GM18858 (cell line): ENCODE results near the gene SIK2.
"Not testable (repeated sequence)": the region's sequence is repeated elsewhere in the genome, so short reads cannot be mapped to it uniquely, and the experiment has no call there.

Experiments
- ATAC-seq: cut with Tn5 transposase; IDR thresholded peaks from one replicate; pipeline ENCODE4 v1.9.1; 2021; ENCODE audit not compliant: unreplicated experiment

SIK2 gene

DNA sequence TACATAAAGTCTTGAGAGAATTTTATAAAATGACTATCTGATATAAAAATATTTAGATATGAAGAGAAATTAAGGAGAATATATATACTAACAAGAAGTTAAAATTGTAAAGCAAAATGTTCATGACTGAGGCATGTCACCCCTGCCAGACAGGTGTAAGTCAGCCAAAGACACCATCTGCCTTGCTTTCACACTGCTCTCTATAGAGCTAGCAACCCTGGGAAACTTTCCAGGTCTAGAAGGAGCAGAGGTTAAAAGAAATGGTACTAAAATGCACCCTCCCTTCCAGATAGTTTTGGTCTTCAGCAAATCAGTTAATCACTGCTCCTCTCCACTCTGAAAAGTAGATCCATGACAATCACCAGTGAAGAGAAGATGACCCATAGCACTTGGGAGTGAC lies 147.4 kb downstream of the SIK2 start:
- no peak for ATAC-seq

GRCh38 chr11:111756097-111756496 lies 153.8 kb downstream of the SIK2 start:
- ATAC-seq = no peak

DNA sequence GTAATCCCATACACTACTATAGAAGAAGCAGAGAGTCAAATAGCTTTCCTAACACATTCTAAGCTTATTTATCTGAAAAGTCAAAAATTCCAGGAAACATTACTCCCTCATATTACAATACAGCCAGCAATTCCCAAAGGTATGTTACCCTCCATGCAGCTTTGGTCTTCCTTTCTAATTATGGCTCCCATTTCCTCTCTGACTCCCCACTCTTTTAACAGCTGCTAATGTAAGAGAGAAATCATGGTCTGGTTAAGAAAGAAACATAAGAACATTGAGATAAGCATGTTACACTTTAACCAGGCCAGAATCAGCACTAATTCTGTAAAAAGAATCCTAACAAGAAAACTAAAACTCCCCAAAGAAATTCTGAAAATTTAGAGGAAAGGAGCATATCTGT lies 157.1 kb downstream of the SIK2 start:
- ATAC-seq = no peak

DNA sequence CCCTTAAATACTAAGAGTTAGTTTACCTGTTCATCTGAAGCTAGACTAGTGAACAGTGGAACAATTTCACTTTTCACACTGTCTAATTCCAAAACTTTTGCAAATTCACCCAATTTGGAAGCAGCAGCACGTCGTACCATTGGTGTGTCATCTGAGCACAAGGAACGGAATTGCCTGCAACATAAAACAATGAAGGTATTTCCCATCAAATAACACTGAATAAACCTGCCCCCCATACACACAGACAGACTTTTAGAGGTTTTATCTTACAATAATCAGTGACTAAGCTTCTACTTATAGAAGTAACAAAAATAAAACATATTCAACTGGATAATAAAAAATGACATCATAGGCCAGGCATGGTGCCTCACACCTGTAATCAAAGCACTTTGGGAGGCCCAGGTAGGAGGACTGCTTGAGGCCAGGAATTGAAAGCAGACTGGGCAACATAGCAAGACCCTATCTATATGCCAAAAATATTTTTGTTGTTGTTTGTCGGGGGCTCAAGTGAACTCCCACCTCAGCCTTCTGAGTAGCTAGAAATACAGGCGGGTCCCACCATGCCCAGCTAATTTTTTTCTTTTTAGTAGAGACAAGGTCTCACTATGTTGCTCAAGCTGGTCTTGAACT lies 157.6 kb downstream of the SIK2 start:
- no peak for ATAC-seq

- ATAC-seq = no peak
Observed at GRCh38 chr11:111761036-111761435, 158.8 kb downstream of the SIK2 start.

- no peak for ATAC-seq
Observed at GRCh38 chr11:111762526-111762925, 160.3 kb downstream of the SIK2 start.

DNA sequence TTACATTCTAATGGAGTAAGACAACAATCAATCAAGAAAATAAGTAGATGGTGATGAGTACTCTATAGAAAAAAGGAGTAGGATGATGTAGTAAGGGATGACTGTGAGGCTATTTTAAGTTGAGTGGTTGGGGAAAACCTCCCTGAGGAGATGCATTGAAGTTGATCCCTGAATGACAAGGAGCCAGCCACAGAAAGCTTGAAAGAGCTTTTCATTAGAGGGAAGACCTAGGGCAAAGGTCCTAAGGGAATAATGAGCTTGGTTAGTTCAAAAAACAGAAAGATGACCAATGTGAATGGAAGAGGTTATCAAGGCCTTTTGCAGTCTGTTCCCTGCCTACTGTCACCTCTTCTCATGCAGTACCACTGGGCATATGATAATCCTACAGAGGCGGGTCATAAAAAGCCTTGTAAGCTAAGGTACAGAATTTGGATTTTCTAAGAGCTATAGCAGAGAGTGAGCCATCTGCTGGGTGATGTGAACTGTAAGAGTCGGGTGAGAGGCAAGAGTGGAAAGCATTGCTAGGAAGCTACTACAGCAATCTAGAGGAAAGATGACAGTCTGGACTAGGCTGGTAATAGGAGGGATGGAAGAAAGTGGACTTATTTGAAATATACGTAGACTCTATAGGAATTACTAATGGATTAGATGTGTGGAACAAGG lies 160.9 kb downstream of the SIK2 start:
- no peak for ATAC-seq

DNA sequence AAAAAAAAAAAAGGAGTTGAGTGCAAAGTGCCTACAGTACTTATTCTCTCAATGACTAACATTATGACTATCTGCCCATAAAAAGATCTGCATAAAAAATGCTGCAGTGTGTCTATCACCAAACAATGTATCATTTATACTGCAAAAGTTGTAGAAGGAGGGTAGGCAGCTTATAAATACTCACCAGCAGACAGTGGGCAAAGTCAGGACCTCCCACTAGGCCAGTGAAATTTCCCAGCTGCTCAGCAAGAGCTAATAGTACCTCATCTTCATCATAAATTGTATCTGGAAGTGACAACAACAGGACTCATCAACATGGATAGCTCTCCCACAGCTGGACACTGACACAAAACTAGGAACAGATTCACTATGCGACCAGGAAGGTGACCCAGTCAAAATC lies 162.4 kb downstream of the SIK2 start:
- ATAC-seq = no peak

- ATAC-seq = no peak
Observed at GRCh38 chr11:111765320-111765983, 163.2 kb downstream of the SIK2 start.

- no peak for ATAC-seq
Observed at GRCh38 chr11:111765984-111766833, 164.0 kb downstream of the SIK2 start, which contains the start of gene PPP2R1B. TSS of gene PPP2R1B (minus strand) at chr11:111766389. CDS start at chr11:111766361, 28 bp downstream.

DNA sequence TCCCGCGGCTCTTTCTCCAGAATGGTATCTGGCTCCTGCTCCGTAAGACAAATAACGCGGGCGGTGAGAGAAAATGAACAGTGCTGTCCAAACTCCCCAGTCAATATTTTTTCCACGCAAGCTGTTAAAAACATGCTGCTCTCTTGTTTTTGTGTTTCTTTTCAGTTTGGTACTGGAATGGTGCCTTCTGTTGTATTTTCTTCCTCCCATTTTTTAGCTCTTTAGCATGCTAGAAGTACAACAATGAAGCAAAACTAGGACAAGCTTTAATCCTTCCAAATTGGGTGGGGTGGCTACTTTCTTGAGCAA lies 164.5 kb downstream of the SIK2 start:
- no peak for ATAC-seq

DNA sequence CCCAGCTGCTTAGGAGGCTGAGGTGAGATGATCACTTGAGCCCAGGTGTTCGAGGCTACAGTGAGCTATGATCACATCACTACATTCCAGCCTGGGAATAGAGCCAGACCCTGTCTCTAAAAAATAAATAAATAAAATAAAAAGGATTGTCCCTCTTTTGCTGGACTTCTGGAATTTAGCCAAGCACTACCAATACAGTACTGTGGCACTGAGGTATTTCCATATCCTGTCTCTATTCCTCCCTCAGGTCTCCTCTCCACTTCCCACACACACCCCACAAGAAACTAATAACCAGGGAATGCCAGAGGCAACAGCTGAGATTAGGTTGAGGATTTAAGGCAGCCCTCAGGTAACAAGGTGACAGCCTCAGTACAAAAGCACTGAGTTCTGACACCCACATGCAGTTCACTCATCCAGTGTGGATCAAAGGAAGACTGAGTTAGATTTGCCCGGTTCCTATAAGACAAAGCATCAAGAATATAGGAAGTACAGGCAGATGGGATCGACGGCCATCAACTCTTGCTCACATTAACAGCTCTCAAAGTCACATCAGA lies 168.4 kb downstream of the SIK2 start:
- no peak for ATAC-seq

- not testable (repeated sequence) for ATAC-seq
Observed at GRCh38 chr11:111771205-111771604, 169.0 kb downstream of the SIK2 start.

GRCh38 chr11:111772535-111772934 lies 170.3 kb downstream of the SIK2 start:
- no peak for ATAC-seq

GRCh38 chr11:111774955-111775710 lies 172.9 kb downstream of the SIK2 start:
- no peak for ATAC-seq

- ATAC-seq = peak; percentile 97
Observed at GRCh38 chr11:111776398-111777093, 174.3 kb downstream of the SIK2 start.

DNA sequence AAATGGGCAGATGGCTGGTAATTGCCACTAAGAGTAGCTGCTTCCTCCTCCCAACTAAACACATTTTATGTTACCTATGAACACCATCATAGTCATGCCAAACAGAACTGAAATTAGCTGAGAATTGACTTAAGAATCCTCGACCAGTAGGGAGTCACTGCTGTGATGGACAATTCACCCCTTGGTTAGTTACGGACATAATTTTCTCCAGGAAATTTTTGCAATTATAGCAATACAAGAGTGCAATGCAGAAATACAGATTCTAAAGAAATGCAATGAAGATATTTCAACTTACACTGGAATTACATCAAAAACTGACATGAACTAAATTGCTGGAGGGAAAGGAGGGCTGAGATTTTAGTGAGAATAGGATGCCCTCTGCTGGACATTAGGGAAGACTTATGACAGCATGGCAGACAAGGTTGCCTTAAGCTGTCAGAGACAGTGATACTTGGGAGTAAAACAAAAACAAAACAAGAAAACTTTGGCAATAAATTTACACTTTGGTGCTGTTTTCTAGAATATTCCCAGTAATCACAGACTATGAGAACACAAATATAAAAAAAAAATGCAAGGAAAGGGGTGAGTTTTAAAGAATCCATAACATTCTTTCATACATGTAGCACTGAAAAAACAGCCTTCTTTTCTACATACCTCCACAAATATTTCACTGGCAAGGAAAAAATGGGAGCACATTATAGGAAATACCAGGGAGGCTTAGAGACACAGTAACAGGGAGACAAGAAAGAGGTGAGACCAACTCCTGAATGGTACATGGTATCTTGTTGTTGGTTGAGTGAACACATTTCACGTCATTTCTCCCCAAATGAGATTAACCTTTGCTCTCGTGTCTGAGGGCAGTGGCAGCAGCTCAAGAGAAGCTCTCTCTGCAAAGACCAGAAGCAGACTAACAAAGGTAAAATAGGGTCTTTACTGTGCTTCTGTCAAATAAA lies 175.1 kb downstream of the SIK2 start:
- ATAC-seq = peak; percentile 36

DNA sequence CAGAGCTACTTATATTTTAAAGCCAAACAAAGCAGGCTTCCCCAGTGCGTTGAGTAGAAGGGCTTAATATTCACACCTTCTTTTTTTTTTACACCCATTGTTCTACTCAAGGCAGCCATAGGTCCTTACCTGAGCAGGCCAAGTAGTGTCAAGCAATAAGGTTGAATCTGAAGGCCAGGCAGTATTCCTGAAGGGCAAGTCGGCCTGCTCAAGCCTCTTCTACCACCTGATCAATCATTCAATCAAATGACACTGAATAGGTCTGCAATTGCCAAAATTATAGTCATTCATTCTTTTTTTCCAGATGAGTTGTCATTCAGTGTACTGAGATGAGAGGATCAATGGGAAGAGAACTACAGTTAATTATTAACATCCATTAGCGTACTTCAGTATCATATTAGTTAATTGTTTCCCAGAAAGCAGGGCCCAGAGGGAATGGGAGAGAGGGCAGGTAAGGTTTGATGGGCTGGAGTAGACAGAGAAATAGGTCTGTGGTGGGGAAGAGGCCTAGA lies 175.9 kb downstream of the SIK2 start:
- no peak for ATAC-seq

GRCh38 chr11:111779118-111779517 lies 176.9 kb downstream of the SIK2 start:
- no peak for ATAC-seq
